Nephron progenitor cell (in vitro differentiated cells): ENCODE measurements around the gene LRRC74A.
"Not testable (repeated sequence)": the region's sequence is repeated elsewhere in the genome, so short reads cannot be mapped to it uniquely, and the experiment has no call there.

Source experiments
- DNase-seq: peaks from one replicate; pipeline ENCODE4 v3.0.0; 2021
- H3K27ac Mint-ChIP-seq: 2 replicates; pipeline ENCODE4 v1.8.0; 2021; ENCODE audit warnings: mild to moderate bottlenecking, moderate library complexity, mixed read lengths
- H3K27me3 Mint-ChIP-seq: 2 replicates; pipeline ENCODE4 v1.8.0; 2021; ENCODE audit warnings: mild to moderate bottlenecking, low read depth, mixed read lengths; ENCODE audit not compliant: poor library complexity
- H3K36me3 Mint-ChIP-seq: 2 replicates; pipeline ENCODE4 v1.8.0; 2021; ENCODE audit warnings: low read depth, mixed read lengths
- H3K4me1 Mint-ChIP-seq: 2 replicates; pipeline ENCODE4 v1.8.0; 2021; ENCODE audit warnings: mixed read lengths
- H3K4me3 Mint-ChIP-seq: 2 replicates; pipeline ENCODE4 v1.8.0; 2021; ENCODE audit warnings: mild to moderate bottlenecking, moderate library complexity, mixed read lengths
- H3K9me3 Mint-ChIP-seq: 2 replicates; pipeline ENCODE4 v1.8.0; 2021; ENCODE audit warnings: mild to moderate bottlenecking, moderate library complexity, mixed read lengths
- TF ChIP-seq, protein P1 (sequence below): fragments of 200-600 bp; sonication (generic); IDR thresholded peaks from 2 replicates; pipeline ENCODE4 v1.5.0; 2021; ENCODE audit warnings: antibody characterized with exemption

Gene LRRC74A

DNA sequence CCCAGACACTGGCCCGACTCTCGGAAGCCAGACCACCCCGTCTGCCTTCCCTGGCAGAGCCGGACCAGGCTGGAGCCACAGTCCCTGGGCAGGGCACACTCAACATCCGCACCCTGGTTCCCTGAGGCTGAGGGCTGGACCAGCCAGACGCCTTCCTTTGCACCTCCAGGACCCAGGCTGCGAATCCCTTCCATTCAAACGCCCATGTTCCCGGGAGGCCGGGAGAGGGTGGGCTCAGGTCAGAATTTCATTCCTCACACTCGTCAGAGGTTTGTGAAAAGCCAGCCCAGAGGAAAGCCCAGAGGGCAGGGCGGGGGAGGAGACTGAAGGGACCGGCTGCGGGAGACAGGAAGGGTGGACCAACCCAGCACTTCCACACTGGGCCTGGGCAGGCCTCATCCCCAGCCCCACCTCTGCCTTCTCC, 58.7 kb downstream of the LRRC74A start:
- TF ChIP-seq, protein P1, sequence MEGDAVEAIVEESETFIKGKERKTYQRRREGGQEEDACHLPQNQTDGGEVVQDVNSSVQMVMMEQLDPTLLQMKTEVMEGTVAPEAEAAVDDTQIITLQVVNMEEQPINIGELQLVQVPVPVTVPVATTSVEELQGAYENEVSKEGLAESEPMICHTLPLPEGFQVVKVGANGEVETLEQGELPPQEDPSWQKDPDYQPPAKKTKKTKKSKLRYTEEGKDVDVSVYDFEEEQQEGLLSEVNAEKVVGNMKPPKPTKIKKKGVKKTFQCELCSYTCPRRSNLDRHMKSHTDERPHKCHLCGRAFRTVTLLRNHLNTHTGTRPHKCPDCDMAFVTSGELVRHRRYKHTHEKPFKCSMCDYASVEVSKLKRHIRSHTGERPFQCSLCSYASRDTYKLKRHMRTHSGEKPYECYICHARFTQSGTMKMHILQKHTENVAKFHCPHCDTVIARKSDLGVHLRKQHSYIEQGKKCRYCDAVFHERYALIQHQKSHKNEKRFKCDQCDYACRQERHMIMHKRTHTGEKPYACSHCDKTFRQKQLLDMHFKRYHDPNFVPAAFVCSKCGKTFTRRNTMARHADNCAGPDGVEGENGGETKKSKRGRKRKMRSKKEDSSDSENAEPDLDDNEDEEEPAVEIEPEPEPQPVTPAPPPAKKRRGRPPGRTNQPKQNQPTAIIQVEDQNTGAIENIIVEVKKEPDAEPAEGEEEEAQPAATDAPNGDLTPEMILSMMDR, result no peak
- no peaks in the 10 kb centered on the region for H3K9me3 Mint-ChIP-seq
- no peak for DNase-seq
- no peaks in the 10 kb centered on the region for H3K4me1 Mint-ChIP-seq
- no peak overlapping the region for H3K27ac Mint-ChIP-seq
- no peaks in the 10 kb centered on the region for H3K36me3 Mint-ChIP-seq
- H3K4me3 Mint-ChIP-seq, result no peak overlapping the region
- H3K27me3 Mint-ChIP-seq, result peaks cover 19% of the 10 kb centered on the region

DNA sequence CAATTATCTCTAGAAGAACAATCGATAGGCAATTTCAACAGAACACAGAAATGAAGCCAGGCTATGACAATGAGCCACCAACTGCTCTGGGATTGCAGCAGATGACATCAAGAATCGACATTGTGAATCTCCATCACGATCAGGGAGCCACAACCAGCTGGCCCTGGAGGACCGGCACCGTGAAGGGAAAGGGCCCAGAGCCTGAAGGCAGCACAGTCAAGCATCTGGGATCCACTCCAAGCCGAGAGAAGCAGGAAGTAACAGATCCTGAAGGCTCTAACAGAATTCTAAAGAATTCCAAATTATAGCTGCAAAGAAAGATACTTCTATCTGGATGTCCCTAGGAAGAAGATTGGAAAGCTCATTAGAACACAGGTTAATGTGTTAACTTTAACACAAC, 61.0 kb downstream of the LRRC74A start:
- H3K4me1 Mint-ChIP-seq, result no peaks in the 10 kb centered on the region
- no peak overlapping the region for H3K4me3 Mint-ChIP-seq
- TF ChIP-seq, protein P1, result no peak
- H3K27me3 Mint-ChIP-seq, result peaks cover 19% of the 10 kb centered on the region
- no peak overlapping the region for H3K27ac Mint-ChIP-seq
- no peaks in the 10 kb centered on the region for H3K36me3 Mint-ChIP-seq
- DNase-seq, result no peak
- H3K9me3 Mint-ChIP-seq, result peaks cover 12% of the 10 kb centered on the region

DNA sequence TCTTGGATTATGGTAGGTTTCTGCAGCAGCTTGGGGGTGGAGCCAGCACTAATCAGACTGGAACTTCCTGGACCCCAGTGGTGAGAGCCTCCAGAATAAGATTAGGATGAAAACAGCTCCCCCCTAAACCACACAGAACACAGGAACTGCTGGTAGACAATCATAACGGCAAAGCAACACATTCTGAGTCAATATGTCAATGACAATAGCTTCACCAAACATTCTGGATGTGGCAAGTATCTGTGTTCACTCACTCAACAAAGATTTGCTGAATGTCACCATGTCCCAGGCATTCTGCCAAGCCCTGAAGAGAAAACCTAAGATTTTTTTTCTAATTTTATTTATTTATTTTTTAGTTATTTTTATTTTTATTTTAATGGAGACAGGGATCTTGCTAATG, 65.2 kb downstream of the LRRC74A start:
- Mint-ChIP-seq H3K4me3 (no peak overlapping the region), H3K4me1 (no peaks in the 10 kb centered on the region), H3K36me3 (no peaks in the 10 kb centered on the region), H3K27me3 (peaks cover 18% of the 10 kb centered on the region), H3K27ac (no peak overlapping the region), H3K9me3 (peaks cover 31% of the 10 kb centered on the region)
- TF ChIP-seq, protein P1, result no peak
- no peak for DNase-seq

- Mint-ChIP-seq H3K36me3 (no peaks in the 10 kb centered on the region), H3K4me1 (no peaks in the 10 kb centered on the region), H3K27me3 (peaks cover 12% of the 10 kb centered on the region), H3K27ac (no peak overlapping the region), H3K4me3 (no peak overlapping the region), H3K9me3 (peaks cover 36% of the 10 kb centered on the region)
- DNase-seq, result no peak
- TF ChIP-seq, protein P1, result no peak
These were observed 68.1 kb downstream of the LRRC74A start for GRCh38 chr14:76894308-76894707.

GRCh38 chr14:76898006-76898405, 71.8 kb downstream of the LRRC74A start:
- not testable (repeated sequence) for H3K27ac Mint-ChIP-seq, H3K4me3 Mint-ChIP-seq, DNase-seq, H3K36me3 Mint-ChIP-seq
- Mint-ChIP-seq H3K9me3 (peaks cover 31% of the 10 kb centered on the region), H3K27me3 (peaks cover 26% of the 10 kb centered on the region), H3K4me1 (peaks cover 21% of the 10 kb centered on the region)

DNA sequence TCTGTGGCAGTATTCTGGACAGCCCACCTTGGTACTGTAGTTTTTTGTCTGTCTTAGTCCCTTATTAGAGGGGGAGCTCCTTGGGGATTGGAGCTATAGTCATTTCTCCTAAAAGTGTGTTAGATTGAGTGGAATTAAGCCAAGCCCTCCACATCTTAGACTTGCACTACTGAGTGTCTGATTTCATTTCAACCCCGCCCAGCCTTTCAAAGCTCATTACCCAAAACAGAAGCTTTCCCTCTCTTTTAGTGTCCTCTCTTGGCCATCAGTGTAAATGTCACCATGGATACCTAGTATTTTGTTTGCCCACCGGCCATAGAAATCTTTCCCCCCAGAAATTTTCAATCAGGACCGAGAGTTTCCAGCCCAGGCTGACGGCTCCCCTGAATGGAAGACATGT, 74.5 kb downstream of the LRRC74A start:
- Mint-ChIP-seq H3K4me1 (peaks cover 38% of the 10 kb centered on the region), H3K27ac (peak overlapping the region; percentile 55)

More for the DNA sequence above, 74.5 kb downstream of the LRRC74A start:
- no peak overlapping the region for H3K4me3 Mint-ChIP-seq
- no peak for DNase-seq
- H3K27me3 Mint-ChIP-seq, result peaks cover 30% of the 10 kb centered on the region
- TF ChIP-seq, protein P1, result no peak
- peaks cover 24% of the 10 kb centered on the region for H3K9me3 Mint-ChIP-seq
- no peaks in the 10 kb centered on the region for H3K36me3 Mint-ChIP-seq
